ENCODE measurements around the gene DGKD.

DGKD gene

DNA sequence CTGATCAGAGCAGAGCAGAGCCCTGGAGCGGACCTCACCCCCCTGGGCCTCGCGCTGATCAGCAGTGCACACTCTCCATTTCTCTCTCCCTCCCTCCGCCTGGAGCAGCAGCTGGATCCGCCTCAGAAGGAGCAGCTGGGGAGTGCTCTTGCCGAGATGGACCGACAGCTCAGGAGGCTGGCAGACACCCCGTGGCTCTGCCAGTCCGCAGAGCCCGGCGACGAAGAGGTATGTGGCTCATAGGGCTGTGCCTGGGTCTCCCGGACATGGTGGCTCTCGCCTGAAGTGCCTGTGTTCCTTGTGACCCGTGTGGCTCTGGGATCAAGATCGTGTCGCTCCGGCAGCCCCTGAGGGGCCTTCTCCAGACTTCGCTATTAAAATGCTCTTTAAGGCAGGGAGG is 109.8 kb downstream of the DGKD start:
- Histone ChIP-seq H3K27ac (ENCODE audit: low read depth, low read length) (no peak overlapping the region), H3K9me3 (ENCODE audit: control insufficient read depth, insufficient read depth, low read length) (no peaks in the 10 kb centered on the region), H3K4me1 (ENCODE audit: control insufficient read depth, insufficient read depth, low read length) (no peaks in the 10 kb centered on the region), H3K36me3 (ENCODE audit: control insufficient read depth, insufficient read depth, low read length) (peaks cover 43% of the 10 kb centered on the region), H3K27me3 (ENCODE audit: control insufficient read depth, insufficient read depth, low read length) (no peaks in the 10 kb centered on the region), H3K9ac (ENCODE audit: low read depth, low read length) (no peak overlapping the region), H3K4me3 (ENCODE audit: low read depth, low read length) (no peak overlapping the region)

DNA sequence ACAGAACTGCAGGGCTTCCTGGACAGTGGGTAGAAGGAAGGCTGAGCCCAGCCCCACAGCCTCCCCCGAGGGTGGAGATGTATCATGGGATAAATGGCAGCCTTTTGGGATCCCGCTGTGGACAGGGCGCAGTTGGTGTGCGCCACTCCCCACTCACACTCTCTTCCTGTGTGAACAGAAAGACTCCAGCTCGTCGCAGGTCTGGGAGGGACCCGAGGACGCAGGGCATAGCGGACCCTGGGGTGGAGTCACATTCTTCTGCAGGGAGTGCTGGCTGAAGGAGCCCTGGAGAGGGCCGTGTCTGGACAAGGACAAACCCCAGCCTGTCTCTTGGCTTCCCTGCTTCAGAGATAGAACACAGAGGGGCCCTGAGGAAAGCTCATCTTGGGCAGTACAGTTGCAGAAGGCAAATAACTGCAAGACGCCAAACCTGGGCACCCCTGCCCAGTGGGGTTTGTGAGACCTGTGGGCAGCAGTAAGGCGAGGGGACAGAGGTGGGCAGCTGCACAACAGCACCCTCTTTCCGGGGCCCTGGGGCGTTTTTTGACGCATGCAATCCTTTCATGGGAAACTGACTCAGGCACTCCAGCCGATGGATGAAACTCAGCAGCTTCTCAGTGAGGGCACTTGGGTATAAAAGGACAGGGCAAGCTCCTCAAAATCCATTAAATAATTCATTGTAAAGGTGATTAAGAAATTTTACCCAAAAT is 110.4 kb downstream of the DGKD start:
- H3K27ac ChIP-seq (ENCODE audit: low read depth, low read length) = no peak overlapping the region
- no peaks in the 10 kb centered on the region for H3K27me3 ChIP-seq (ENCODE audit: control insufficient read depth, insufficient read depth, low read length)
- peaks cover 49% of the 10 kb centered on the region for H3K36me3 ChIP-seq (ENCODE audit: control insufficient read depth, insufficient read depth, low read length)
- no peaks in the 10 kb centered on the region for H3K9me3 ChIP-seq (ENCODE audit: control insufficient read depth, insufficient read depth, low read length)
- H3K4me3 ChIP-seq (ENCODE audit: low read depth, low read length) = no peak overlapping the region
- no peaks in the 10 kb centered on the region for H3K4me1 ChIP-seq (ENCODE audit: control insufficient read depth, insufficient read depth, low read length)
- H3K9ac ChIP-seq (ENCODE audit: low read depth, low read length) = no peak overlapping the region

DNA sequence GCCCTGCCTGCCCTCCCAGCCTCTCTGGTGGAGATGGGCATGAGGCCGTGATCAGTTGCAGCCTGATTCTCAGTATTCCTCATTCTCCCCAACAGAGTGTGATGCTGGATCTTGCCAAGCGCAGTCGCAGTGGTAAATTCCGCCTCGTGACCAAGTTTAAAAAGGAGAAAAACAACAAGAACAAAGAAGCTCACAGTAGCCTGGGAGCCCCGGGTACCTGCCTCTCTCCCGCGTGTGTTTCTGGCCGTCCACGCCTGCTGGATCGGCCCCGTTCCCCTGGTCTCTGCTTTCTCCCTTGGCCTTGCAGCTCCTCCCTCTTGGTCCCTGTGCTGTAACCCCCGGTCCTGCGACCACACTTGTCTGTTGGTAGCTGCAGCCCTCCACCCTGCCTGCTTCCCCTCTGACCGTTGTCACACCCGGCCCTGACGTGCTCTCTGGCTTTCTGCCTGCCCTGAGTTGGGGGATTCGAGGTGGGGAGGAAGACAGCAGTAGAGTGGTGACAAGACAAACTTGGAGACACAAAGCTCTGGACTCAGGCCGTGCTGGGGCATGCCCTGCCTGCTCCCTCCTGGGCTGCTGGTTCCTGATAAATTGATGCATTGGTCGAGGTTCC is 112.8 kb downstream of the DGKD start:
- no peaks in the 10 kb centered on the region for H3K9me3 ChIP-seq (ENCODE audit: control insufficient read depth, insufficient read depth, low read length)
- no peaks in the 10 kb centered on the region for H3K27me3 ChIP-seq (ENCODE audit: control insufficient read depth, insufficient read depth, low read length)
- no peak overlapping the region for H3K9ac ChIP-seq (ENCODE audit: low read depth, low read length)
- H3K4me1 ChIP-seq (ENCODE audit: control insufficient read depth, insufficient read depth, low read length) = no peaks in the 10 kb centered on the region
- H3K4me3 ChIP-seq (ENCODE audit: low read depth, low read length) = no peak overlapping the region
- peaks cover 54% of the 10 kb centered on the region for H3K36me3 ChIP-seq (ENCODE audit: control insufficient read depth, insufficient read depth, low read length)
- no peak overlapping the region for H3K27ac ChIP-seq (ENCODE audit: low read depth, low read length)

DNA sequence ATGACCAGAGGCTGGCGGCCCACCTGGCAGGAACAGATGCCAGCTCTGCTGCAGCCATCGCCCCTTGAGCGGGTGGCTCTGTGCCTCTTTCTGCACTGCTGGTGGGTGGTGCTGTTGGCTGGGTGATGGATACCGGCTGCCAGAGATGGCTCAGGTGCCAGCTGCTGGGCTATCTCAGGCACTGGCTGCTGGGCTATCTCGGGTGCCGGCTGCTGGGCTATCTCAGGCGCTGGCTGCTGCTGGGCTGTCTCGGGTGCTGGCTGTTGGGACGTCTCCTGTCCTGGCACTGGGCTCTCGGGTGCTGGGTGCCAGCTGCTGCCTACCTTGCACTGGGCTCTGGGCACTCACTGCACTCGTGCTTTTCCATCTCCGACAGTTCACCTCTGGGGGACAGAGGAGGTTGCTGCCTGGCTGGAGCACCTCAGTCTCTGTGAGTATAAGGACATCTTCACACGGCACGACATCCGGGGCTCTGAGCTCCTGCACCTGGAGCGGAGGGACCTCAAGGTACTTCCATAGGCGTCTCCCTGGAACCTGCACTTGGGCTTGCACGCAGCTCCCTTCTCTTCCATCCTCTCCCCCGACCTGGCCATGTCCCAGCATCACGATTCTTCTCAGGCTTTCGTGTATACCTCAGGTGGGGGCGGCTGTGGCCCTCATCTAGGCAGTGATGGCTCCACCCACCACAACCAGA is 113.9 kb downstream of the DGKD start:
- H3K9ac ChIP-seq (ENCODE audit: low read depth, low read length) = no peak overlapping the region
- H3K27me3 ChIP-seq (ENCODE audit: control insufficient read depth, insufficient read depth, low read length) = no peaks in the 10 kb centered on the region
- H3K36me3 ChIP-seq (ENCODE audit: control insufficient read depth, insufficient read depth, low read length) = peaks cover 47% of the 10 kb centered on the region
- H3K9me3 ChIP-seq (ENCODE audit: control insufficient read depth, insufficient read depth, low read length) = no peaks in the 10 kb centered on the region
- no peak overlapping the region for H3K27ac ChIP-seq (ENCODE audit: low read depth, low read length)
- H3K4me1 ChIP-seq (ENCODE audit: control insufficient read depth, insufficient read depth, low read length) = no peaks in the 10 kb centered on the region
- no peak overlapping the region for H3K4me3 ChIP-seq (ENCODE audit: low read depth, low read length)

DNA sequence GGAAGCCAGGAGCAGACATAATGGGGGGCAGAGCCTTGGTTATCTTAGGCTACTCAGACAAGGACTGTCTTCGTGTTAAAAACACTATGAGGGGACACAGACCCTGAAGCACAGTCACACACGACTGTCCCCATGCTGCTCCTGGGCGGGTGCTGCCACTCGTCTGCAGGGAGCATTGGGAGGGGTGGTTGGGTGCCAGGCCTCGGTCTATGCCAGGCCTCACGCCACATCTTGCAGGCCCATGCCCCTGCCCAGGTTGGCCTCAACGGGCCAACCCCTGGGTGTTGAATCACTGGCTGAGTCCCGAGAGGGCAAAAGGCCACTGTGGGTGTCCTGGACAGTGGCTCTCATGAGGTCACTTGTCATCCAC is 114.4 kb downstream of the DGKD start:
- H3K9ac ChIP-seq (ENCODE audit: low read depth, low read length) = no peak overlapping the region
- no peak overlapping the region for H3K4me3 ChIP-seq (ENCODE audit: low read depth, low read length)
- no peaks in the 10 kb centered on the region for H3K9me3 ChIP-seq (ENCODE audit: control insufficient read depth, insufficient read depth, low read length)
- H3K27me3 ChIP-seq (ENCODE audit: control insufficient read depth, insufficient read depth, low read length) = no peaks in the 10 kb centered on the region
- H3K4me1 ChIP-seq (ENCODE audit: control insufficient read depth, insufficient read depth, low read length) = no peaks in the 10 kb centered on the region
- no peak overlapping the region for H3K27ac ChIP-seq (ENCODE audit: low read depth, low read length)
- H3K36me3 ChIP-seq (ENCODE audit: control insufficient read depth, insufficient read depth, low read length) = peaks cover 44% of the 10 kb centered on the region

DNA sequence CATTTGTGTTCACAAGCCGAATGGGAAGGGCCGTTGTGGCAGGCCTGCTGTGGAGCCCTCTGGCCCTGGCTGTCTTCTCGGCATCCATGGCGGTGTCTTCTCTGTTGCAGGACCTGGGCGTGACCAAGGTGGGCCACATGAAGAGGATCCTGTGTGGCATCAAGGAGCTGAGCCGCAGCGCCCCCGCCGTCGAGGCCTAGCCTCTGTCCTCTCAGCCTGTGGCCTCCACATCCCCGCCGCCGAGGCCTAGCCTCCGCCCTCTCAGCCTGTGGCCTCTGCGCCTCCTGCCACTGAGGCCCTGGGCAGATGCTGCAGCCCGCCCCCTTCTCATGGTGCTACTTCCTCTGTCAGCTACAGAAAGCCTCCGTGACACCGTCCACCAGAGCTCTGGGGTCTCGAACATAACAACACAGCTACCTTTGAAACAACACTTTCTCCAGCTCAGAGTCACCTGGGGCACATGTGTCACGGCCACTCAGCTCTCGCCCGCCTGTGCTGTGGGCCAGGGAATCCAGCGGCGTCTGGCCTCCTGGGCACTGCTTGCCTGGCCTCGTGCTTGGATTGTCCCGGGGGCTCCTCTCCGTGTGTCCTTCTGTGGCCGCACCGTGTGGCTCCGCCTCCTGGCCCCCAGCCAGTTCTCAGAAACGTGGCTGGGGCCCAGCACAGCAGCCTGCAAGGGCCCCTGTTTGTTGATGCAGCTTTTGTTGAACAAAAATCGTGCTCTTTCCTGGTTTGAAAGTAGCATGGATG is 115.1 kb downstream of the DGKD start:
- Histone ChIP-seq H3K27ac (ENCODE audit: low read depth, low read length) (no peak overlapping the region), H3K27me3 (ENCODE audit: control insufficient read depth, insufficient read depth, low read length) (no peaks in the 10 kb centered on the region), H3K4me3 (ENCODE audit: low read depth, low read length) (no peak overlapping the region), H3K36me3 (ENCODE audit: control insufficient read depth, insufficient read depth, low read length) (peaks cover 37% of the 10 kb centered on the region), H3K9me3 (ENCODE audit: control insufficient read depth, insufficient read depth, low read length) (no peaks in the 10 kb centered on the region), H3K9ac (ENCODE audit: low read depth, low read length) (no peak overlapping the region), H3K4me1 (ENCODE audit: control insufficient read depth, insufficient read depth, low read length) (no peaks in the 10 kb centered on the region)

DNA sequence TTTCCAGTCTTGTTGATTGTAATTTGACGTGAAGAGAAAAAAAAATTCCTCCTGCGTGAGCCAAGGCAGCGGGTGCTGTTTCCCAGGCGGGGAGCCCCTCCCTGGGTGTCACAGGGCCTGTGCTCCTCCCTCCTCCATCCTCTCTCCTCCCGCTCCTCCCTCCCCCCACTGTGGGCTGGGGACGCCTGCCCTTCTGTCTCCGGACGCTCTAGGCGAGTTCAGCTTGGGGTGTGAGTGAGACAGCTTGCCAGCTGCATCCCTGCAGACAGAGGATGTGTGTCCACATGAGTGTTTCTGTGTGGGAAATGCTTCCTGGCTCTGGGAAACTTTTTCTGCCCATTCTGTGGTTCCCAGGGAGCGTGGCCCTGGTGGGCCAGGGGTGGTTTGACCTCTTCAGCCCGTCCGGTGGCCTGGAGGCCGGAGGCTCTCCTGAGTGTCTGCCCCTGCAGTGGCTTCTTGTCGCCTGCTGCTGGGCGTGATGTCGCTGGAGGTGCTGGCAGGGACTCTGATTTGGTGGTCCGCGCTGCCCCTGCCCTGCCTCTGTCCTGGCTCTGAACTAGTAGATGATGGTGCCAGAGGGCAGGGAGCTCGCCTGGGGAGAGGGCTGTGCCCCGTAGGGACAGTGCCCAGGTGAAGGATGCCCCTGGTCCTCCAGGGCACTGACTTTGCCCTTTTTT is 115.9 kb downstream of the DGKD start:
- no peak overlapping the region for H3K9ac ChIP-seq (ENCODE audit: low read depth, low read length)
- H3K27ac ChIP-seq (ENCODE audit: low read depth, low read length) = no peak overlapping the region
- H3K27me3 ChIP-seq (ENCODE audit: control insufficient read depth, insufficient read depth, low read length) = no peaks in the 10 kb centered on the region
- 0 out of 2 replicates have a peak, but pooled peaks cover 2% of the 10 kb centered on the region for H3K4me1 ChIP-seq (ENCODE audit: control insufficient read depth, insufficient read depth, low read length)
- no peak overlapping the region for H3K4me3 ChIP-seq (ENCODE audit: low read depth, low read length)
- peaks cover 31% of the 10 kb centered on the region for H3K36me3 ChIP-seq (ENCODE audit: control insufficient read depth, insufficient read depth, low read length)
- H3K9me3 ChIP-seq (ENCODE audit: control insufficient read depth, insufficient read depth, low read length) = no peaks in the 10 kb centered on the region

DNA sequence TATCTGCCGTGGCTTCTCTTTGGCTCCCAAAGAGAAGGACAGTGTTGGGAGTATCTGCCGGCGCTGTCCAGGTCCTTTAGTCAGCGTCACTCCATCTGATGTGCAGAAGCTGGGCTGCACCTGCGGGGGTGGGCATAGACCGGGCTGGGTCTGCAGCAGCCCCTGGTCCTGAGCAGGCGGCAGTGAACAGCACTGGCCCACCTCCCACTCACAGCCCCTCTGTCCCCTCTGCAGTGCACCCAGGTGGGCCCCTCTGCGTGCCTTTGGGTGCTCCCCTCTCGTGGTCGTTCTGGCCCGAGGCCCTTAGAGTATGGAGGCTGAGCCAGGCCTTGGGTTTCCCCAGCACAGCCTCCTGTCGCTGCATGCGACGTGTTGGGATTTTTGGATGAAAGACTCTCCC is 116.5 kb downstream of the DGKD start:
- Histone ChIP-seq H3K9ac (ENCODE audit: low read depth, low read length) (no peak overlapping the region), H3K4me3 (ENCODE audit: low read depth, low read length) (no peak overlapping the region), H3K4me1 (ENCODE audit: control insufficient read depth, insufficient read depth, low read length) (0 out of 2 replicates have a peak, but pooled peaks cover 2% of the 10 kb centered on the region), H3K27ac (ENCODE audit: low read depth, low read length) (no peak overlapping the region), H3K36me3 (ENCODE audit: control insufficient read depth, insufficient read depth, low read length) (peaks cover 31% of the 10 kb centered on the region), H3K9me3 (ENCODE audit: control insufficient read depth, insufficient read depth, low read length) (no peaks in the 10 kb centered on the region), H3K27me3 (ENCODE audit: control insufficient read depth, insufficient read depth, low read length) (no peaks in the 10 kb centered on the region)

DNA sequence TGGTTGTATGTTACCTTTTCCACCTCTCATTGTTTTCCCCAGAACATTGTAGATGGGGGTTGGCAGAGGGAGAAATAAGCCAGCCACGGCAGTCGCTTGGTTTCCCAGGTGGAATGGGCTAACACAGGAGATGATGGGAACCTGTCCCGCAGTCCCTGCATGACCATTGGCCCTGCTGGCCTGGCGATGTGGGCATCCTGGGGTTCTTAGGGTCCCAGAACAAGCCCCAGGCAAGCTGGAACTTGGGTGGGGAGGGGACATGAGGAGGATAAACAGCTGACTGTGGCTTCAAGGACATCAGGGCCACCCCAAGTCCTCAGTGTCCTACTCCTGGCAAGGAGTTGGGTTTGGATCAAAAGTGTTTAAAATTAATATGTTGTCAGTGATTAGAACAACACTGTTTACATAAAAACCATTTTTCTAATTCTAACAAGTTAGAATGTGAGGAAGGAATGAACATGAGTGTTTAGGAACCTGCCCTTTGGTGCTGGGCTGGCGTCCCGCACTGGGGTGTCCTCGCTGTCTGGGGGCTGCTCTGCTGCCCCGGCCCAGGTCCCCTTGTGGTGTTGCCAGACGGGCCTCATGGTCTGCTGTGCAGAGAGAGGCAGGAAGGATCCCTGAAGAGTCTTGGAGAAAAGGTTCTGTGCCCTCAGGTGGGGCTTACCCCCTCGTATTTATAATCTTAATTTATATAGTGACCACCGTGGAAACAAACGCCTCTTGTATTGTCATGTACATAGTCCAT is 117.2 kb downstream of the DGKD start:
- Histone ChIP-seq H3K27me3 (ENCODE audit: control insufficient read depth, insufficient read depth, low read length) (no peaks in the 10 kb centered on the region), H3K4me1 (ENCODE audit: control insufficient read depth, insufficient read depth, low read length) (0 out of 2 replicates have a peak, but pooled peaks cover 2% of the 10 kb centered on the region), H3K4me3 (ENCODE audit: low read depth, low read length) (no peak overlapping the region), H3K9me3 (ENCODE audit: control insufficient read depth, insufficient read depth, low read length) (no peaks in the 10 kb centered on the region), H3K9ac (ENCODE audit: low read depth, low read length) (no peak overlapping the region), H3K36me3 (ENCODE audit: control insufficient read depth, insufficient read depth, low read length) (peaks cover 29% of the 10 kb centered on the region), H3K27ac (ENCODE audit: low read depth, low read length) (no peak overlapping the region)

DNA sequence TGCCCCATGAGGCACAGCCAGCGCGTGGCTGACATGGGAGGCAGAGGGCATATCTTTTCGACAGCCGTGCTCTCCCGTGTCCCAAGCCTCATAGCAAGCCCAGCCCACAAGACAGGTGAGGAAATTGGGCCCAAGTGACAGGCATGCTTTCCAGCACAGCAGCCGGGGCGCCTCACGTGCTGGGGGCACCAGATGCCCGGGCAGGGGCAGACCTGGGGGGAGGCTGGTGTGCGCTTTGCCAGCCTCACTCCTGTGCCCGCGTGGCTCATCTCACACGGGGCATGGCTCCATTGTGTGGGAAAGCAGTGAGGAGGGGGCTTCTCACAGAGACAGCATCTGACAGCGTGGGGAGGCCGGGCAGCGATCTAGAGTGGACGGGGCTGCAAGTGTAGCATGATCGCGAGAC is 119.1 kb downstream of the DGKD start:
- H3K9me3 ChIP-seq (ENCODE audit: control insufficient read depth, insufficient read depth, low read length) = no peaks in the 10 kb centered on the region
- no peak overlapping the region for H3K9ac ChIP-seq (ENCODE audit: low read depth, low read length)

More for the DNA sequence above, 119.1 kb downstream of the DGKD start:
- Histone ChIP-seq H3K4me1 (ENCODE audit: control insufficient read depth, insufficient read depth, low read length) (0 out of 2 replicates have a peak, but pooled peaks cover 2% of the 10 kb centered on the region), H3K36me3 (ENCODE audit: control insufficient read depth, insufficient read depth, low read length) (peaks cover 18% of the 10 kb centered on the region), H3K4me3 (ENCODE audit: low read depth, low read length) (no peak overlapping the region), H3K27ac (ENCODE audit: low read depth, low read length) (no peak overlapping the region), H3K27me3 (ENCODE audit: control insufficient read depth, insufficient read depth, low read length) (no peaks in the 10 kb centered on the region)
